ENCODE results near the gene ATXN1. TPM values are rescaled to one million over a fixed set of nuclear protein-coding genes. Genes with fewer than 3 reads are reported as not detected.

Gene ATXN1
- total RNA-seq, 1 donor, result 48.5 TPM

DNA sequence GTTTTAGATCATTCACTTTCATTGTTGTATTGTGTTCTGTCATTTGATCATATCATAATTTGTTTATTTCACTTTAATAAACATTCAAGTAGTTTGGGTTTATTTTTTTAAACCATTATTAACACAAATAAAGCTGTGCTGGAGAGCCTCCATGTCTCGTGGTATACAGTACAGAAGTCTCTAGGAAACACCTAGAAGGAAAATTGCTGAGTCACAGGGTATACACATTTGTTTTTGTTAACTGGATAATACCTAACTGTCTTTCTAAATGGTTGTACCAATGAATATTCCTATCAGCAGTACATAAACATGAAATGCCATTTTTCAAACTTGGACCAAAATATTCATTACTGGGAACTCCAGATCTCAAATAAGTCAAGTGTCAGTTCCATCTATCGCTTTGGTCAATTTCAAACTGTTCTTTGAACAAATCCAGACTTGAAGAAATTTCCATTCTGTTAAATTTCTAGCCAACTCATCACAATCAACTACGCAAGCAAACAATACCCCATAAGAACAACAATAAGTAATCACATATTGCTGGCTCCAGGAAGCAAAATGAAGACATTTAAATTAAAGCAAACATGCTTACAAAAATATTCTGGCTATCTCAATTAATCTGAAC lies 138.1 kb downstream of the ATXN1 start:
- Histone ChIP-seq H3K27ac (ENCODE audit: low read depth, low read length) (no peak overlapping the region), H3K4me1 (ENCODE audit: insufficient read depth, low read length) (peaks cover 24% of the 10 kb centered on the region), H3K27me3 (ENCODE audit: insufficient read depth, low read length) (no peaks in the 10 kb centered on the region), H3K79me2 (ENCODE audit: insufficient read depth, low read length) (peaks cover 2% of the 10 kb centered on the region), H3K4me3 (ENCODE audit: insufficient read depth, low read length) (no peak overlapping the region), H3K4me2 (ENCODE audit: insufficient read depth, low read length) (no peak overlapping the region), H2AFZ (ENCODE audit: low read length) (no peak overlapping the region), H4K20me1 (ENCODE audit: insufficient read depth, low read length) (no peaks in the 10 kb centered on the region), H3K36me3 (ENCODE audit: insufficient read depth, low read length) (no peaks in the 10 kb centered on the region), H3K9me3 (ENCODE audit: low read depth, low read length) (no peaks in the 10 kb centered on the region)
- TF ChIP-seq CTCF (IDR thresholded peaks at IDR 0.05; ENCODE audit: extremely low read depth, low read depth, low read length), result no peak
- DNase-seq (ENCODE audit: insufficient read length, low spot score, missing footprints), result no peak

GRCh38 chr6:16622193-16622592 lies 139.1 kb downstream of the ATXN1 start:
- H3K4me1 ChIP-seq (ENCODE audit: insufficient read depth, low read length), result peaks cover 24% of the 10 kb centered on the region
- no peak overlapping the region for H3K4me2 ChIP-seq (ENCODE audit: insufficient read depth, low read length)
- no peaks in the 10 kb centered on the region for H4K20me1 ChIP-seq (ENCODE audit: insufficient read depth, low read length)
- H3K79me2 ChIP-seq (ENCODE audit: insufficient read depth, low read length), result peaks cover 2% of the 10 kb centered on the region
- TF ChIP-seq CTCF (IDR thresholded peaks at IDR 0.05; ENCODE audit: extremely low read depth, low read depth, low read length), result no peak
- H3K27me3 ChIP-seq (ENCODE audit: insufficient read depth, low read length), result no peaks in the 10 kb centered on the region
- no peak overlapping the region for H2AFZ ChIP-seq (ENCODE audit: low read length)
- no peaks in the 10 kb centered on the region for H3K36me3 ChIP-seq (ENCODE audit: insufficient read depth, low read length)
- no peak overlapping the region for H3K4me3 ChIP-seq (ENCODE audit: insufficient read depth, low read length)
- no peaks in the 10 kb centered on the region for H3K9me3 ChIP-seq (ENCODE audit: low read depth, low read length)
- no peak for DNase-seq (ENCODE audit: insufficient read length, low spot score, missing footprints)
- H3K27ac ChIP-seq (ENCODE audit: low read depth, low read length), result no peak overlapping the region

GRCh38 chr6:16621002-16621401 lies 140.3 kb downstream of the ATXN1 start:
- H4K20me1 ChIP-seq (ENCODE audit: insufficient read depth, low read length), result no peaks in the 10 kb centered on the region
- no peak for DNase-seq (ENCODE audit: insufficient read length, low spot score, missing footprints)
- no peak overlapping the region for H3K4me2 ChIP-seq (ENCODE audit: insufficient read depth, low read length)
- peaks cover 2% of the 10 kb centered on the region for H3K79me2 ChIP-seq (ENCODE audit: insufficient read depth, low read length)
- H3K27me3 ChIP-seq (ENCODE audit: insufficient read depth, low read length), result no peaks in the 10 kb centered on the region
- TF ChIP-seq CTCF (IDR thresholded peaks at IDR 0.05; ENCODE audit: extremely low read depth, low read depth, low read length), result no peak
- H3K4me1 ChIP-seq (ENCODE audit: insufficient read depth, low read length), result peaks cover 24% of the 10 kb centered on the region
- H3K27ac ChIP-seq (ENCODE audit: low read depth, low read length), result no peak overlapping the region
- no peaks in the 10 kb centered on the region for H3K36me3 ChIP-seq (ENCODE audit: insufficient read depth, low read length)
- H2AFZ ChIP-seq (ENCODE audit: low read length), result no peak overlapping the region
- no peaks in the 10 kb centered on the region for H3K9me3 ChIP-seq (ENCODE audit: low read depth, low read length)
- no peak overlapping the region for H3K4me3 ChIP-seq (ENCODE audit: insufficient read depth, low read length)

DNA sequence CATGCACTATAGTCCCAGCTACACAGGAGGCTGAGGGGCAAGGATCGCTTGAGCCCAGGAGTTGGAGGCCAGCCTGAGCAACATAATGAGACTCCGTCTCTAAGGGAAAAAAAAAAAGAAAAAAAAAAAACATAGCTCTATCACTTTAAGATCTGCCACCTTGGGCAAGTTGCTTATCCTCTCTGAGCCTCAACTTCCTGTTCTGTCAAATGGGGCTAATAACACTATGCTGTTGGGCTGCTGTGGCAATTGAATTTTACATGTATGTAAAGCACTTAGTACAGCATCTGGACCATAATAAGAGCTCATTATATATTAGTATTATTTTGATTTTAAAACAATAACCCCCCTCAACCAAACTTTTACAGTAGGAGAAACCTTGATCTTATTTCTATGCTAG lies 141.5 kb downstream of the ATXN1 start:
- H3K4me3 ChIP-seq (ENCODE audit: insufficient read depth, low read length), result no peak overlapping the region
- no peaks in the 10 kb centered on the region for H4K20me1 ChIP-seq (ENCODE audit: insufficient read depth, low read length)
- no peak overlapping the region for H3K27ac ChIP-seq (ENCODE audit: low read depth, low read length)
- H3K4me2 ChIP-seq (ENCODE audit: insufficient read depth, low read length), result no peak overlapping the region
- no peaks in the 10 kb centered on the region for H3K36me3 ChIP-seq (ENCODE audit: insufficient read depth, low read length)
- no peak for DNase-seq (ENCODE audit: insufficient read length, low spot score, missing footprints)
- no peaks in the 10 kb centered on the region for H3K9me3 ChIP-seq (ENCODE audit: low read depth, low read length)
- TF ChIP-seq CTCF (IDR thresholded peaks at IDR 0.05; ENCODE audit: extremely low read depth, low read depth, low read length), result no peak
- peaks cover 12% of the 10 kb centered on the region for H3K4me1 ChIP-seq (ENCODE audit: insufficient read depth, low read length)
- peaks cover 2% of the 10 kb centered on the region for H3K79me2 ChIP-seq (ENCODE audit: insufficient read depth, low read length)
- no peak overlapping the region for H2AFZ ChIP-seq (ENCODE audit: low read length)
- H3K27me3 ChIP-seq (ENCODE audit: insufficient read depth, low read length), result no peaks in the 10 kb centered on the region
